HepG2 (cell line): ENCODE measurements around the gene ROMO1.

Experiments
- HNRNPH1 ChIP-seq: fragments of 200-400 bp; formaldehyde crosslinking; optimal IDR thresholded peaks from 2 replicates; pipeline ENCODE3; 2017; ENCODE audit warnings: mild to moderate bottlenecking, low read depth, low read length
- KAT8 ChIP-seq: IDR thresholded peaks from 2 replicates; pipeline ENCODE4 v1.6.1; 2016; ENCODE audit warnings: missing genetic modification reagents, missing compliant biosample characterization
- MYNN ChIP-seq: sonication (generic); formaldehyde crosslinking; IDR thresholded peaks from 2 replicates; pipeline ENCODE4 v1.4.0; 2020; ENCODE audit warnings: mild to moderate bottlenecking, low read depth, missing genetic modification reagents
- NR1H2 ChIP-seq: sonication (generic); formaldehyde crosslinking; IDR thresholded peaks from 2 replicates; pipeline ENCODE4 v1.8.1; 2022; ENCODE audit warnings: low read depth, missing genetic modification reagents, borderline replicate concordance
- PCBP2 ChIP-seq: fragments of 200-400 bp; formaldehyde crosslinking; optimal IDR thresholded peaks from 2 replicates; pipeline ENCODE3; 2018; ENCODE audit warnings: low read length, low read depth; ENCODE audit not compliant: poor library complexity, severe bottlenecking
- POLR2AphosphoS2 ChIP-seq: IDR thresholded peaks from 2 replicates; pipeline ENCODE4 v1.6.1; 2011; ENCODE audit warnings: low read depth, low read length, improper control_type of control experiment
- RAD21 ChIP-seq: fragments of 450-650 bp; formaldehyde crosslinking; IDR thresholded peaks from 2 replicates; pipeline ENCODE4 v1.5.0; 2020; ENCODE audit warnings: mild to moderate bottlenecking
- SMC3 ChIP-seq: IDR thresholded peaks from 2 replicates; pipeline ENCODE4 v1.6.1; 2011; ENCODE audit warnings: low read length, improper control_type of control experiment
- ZBTB10 ChIP-seq: sonication (generic); formaldehyde crosslinking; IDR thresholded peaks from 2 replicates; pipeline ENCODE4 v1.4.0; 2020; ENCODE audit warnings: missing genetic modification reagents, borderline replicate concordance
- ZBTB42 ChIP-seq: sonication (generic); formaldehyde crosslinking; IDR thresholded peaks from 2 replicates; pipeline ENCODE4 v1.5.0; 2020; ENCODE audit warnings: mild to moderate bottlenecking, missing genetic modification reagents
- ZNF710 ChIP-seq: sonication (generic); formaldehyde crosslinking; IDR thresholded peaks from 2 replicates; pipeline ENCODE4 v1.5.0; 2020; ENCODE audit warnings: mild to moderate bottlenecking, missing genetic modification reagents, borderline replicate concordance
- ZNF747 ChIP-seq: sonication (generic); formaldehyde crosslinking; IDR thresholded peaks from 2 replicates; pipeline ENCODE4 v1.8.1; 2023; ENCODE audit warnings: missing genetic modification reagents, mild to moderate bottlenecking, borderline replicate concordance
- TF ChIP-seq, protein P1 (sequence below): sonication (generic); formaldehyde crosslinking; IDR thresholded peaks from 2 replicates; pipeline ENCODE4 v1.5.0; 2020; ENCODE audit warnings: mild to moderate bottlenecking, missing genetic modification reagents, moderate library complexity
- TF ChIP-seq, protein P2 (sequence below): IDR thresholded peaks from 2 replicates; pipeline ENCODE4 v1.6.1; 2012; ENCODE audit warnings: low read length, improper control_type of control experiment

DNA sequence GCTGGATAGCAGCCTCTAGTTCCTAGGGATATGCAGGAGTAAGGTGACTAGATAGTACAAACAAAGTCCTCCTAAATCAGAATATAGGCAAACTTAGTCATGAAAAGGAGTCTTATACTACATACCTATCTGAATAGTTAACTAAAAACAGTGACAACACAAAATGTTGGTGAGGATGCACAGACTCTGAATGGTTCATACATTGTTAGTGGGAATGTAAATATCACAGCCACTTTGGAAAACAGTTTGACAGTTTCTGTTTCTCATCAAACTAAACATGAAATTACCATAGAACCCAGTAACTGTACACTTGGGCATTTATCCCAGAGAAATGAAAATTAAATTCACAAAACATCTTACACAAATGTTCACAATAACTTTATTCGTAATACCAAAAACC is 17.2 kb upstream of the ROMO1 start:
- no peak for TF ChIP-seq ZNF747 (CRISPR knock-in tag)
- TF ChIP-seq ZNF710, result no peak
- TF ChIP-seq, protein P1, sequence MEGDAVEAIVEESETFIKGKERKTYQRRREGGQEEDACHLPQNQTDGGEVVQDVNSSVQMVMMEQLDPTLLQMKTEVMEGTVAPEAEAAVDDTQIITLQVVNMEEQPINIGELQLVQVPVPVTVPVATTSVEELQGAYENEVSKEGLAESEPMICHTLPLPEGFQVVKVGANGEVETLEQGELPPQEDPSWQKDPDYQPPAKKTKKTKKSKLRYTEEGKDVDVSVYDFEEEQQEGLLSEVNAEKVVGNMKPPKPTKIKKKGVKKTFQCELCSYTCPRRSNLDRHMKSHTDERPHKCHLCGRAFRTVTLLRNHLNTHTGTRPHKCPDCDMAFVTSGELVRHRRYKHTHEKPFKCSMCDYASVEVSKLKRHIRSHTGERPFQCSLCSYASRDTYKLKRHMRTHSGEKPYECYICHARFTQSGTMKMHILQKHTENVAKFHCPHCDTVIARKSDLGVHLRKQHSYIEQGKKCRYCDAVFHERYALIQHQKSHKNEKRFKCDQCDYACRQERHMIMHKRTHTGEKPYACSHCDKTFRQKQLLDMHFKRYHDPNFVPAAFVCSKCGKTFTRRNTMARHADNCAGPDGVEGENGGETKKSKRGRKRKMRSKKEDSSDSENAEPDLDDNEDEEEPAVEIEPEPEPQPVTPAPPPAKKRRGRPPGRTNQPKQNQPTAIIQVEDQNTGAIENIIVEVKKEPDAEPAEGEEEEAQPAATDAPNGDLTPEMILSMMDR (CRISPR knock-in tag), result no peak
- no peak for TF ChIP-seq HNRNPH1
- no peak for TF ChIP-seq SMC3
- TF ChIP-seq MYNN (CRISPR knock-in tag), result no peak
- TF ChIP-seq ZBTB42 (CRISPR knock-in tag), result no peak
- no peak for TF ChIP-seq RAD21
- TF ChIP-seq NR1H2 (CRISPR knock-in tag), result no peak
- TF ChIP-seq PCBP2, result no peak
- no peak for TF ChIP-seq KAT8 (CRISPR knock-in tag)
- TF ChIP-seq, protein P2, sequence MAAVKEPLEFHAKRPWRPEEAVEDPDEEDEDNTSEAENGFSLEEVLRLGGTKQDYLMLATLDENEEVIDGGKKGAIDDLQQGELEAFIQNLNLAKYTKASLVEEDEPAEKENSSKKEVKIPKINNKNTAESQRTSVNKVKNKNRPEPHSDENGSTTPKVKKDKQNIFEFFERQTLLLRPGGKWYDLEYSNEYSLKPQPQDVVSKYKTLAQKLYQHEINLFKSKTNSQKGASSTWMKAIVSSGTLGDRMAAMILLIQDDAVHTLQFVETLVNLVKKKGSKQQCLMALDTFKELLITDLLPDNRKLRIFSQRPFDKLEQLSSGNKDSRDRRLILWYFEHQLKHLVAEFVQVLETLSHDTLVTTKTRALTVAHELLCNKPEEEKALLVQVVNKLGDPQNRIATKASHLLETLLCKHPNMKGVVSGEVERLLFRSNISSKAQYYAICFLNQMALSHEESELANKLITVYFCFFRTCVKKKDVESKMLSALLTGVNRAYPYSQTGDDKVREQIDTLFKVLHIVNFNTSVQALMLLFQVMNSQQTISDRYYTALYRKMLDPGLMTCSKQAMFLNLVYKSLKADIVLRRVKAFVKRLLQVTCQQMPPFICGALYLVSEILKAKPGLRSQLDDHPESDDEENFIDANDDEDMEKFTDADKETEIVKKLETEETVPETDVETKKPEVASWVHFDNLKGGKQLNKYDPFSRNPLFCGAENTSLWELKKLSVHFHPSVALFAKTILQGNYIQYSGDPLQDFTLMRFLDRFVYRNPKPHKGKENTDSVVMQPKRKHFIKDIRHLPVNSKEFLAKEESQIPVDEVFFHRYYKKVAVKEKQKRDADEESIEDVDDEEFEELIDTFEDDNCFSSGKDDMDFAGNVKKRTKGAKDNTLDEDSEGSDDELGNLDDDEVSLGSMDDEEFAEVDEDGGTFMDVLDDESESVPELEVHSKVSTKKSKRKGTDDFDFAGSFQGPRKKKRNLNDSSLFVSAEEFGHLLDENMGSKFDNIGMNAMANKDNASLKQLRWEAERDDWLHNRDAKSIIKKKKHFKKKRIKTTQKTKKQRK, result no peak
- no peak for TF ChIP-seq POLR2AphosphoS2
- no peak for TF ChIP-seq ZBTB10 (CRISPR knock-in tag)
